HCT116 (cell line): ENCODE data around the gene NUDT14. TPM values are rescaled to one million over a fixed set of nuclear protein-coding genes. Genes with fewer than 3 reads are reported as not detected.

Experiments
- ATAC-seq: fragments of 200-7000 bp; cut with Tn5 transposase; 2 replicates; pipeline ENCODE4 v1.9.1; 2020; ENCODE audit warnings: mild to moderate bottlenecking, moderate library complexity
- BruUV-seq: library from RNA; stranded (reverse); fragments of 400-500 nt; replicated peaks from 2 replicates; lab custom pipeline; 2021; lab: Mats Ljungman, UMichigan
- CTCF ChIA-PET: fragments of 300-600 bp; sonication (Branson Sonifier 250); formaldehyde crosslinking; loops from one replicate; lab custom pipeline; 2021; ENCODE audit warnings: antibody characterized with exemption; lab: Charles Lee
- POLR2A ChIA-PET: fragments of 300-600, 350-600 bp; sonication (Branson Sonifier 250); formaldehyde crosslinking; loops from one replicate; lab custom pipeline; 2021; ENCODE audit warnings: antibody characterized with exemption; lab: Charles Lee
- RAD21 ChIA-PET, 2 experiments: fragments of 300-600 bp; sonication (Branson Sonifier 250); formaldehyde crosslinking; loops; one replicate each; lab custom pipeline; 2023; ENCODE audit warnings: low total read pairs in 2 of 2; ENCODE audit not compliant: uncharacterized antibody in 2 of 2, unreplicated experiment in 2 of 2, low non-redundant PET in 1 of 2; lab: Charles Lee
- DNase-seq: peaks from one replicate; pipeline ENCODE4 v3.0.0-alpha.2; 2010; ENCODE audit warnings: low read depth, low spot score
- H2AFZ ChIP-seq: fragments of 200-600 bp; shearing (Covaris generic), sonication (generic); 2 replicates; pipeline ENCODE4 v1.6.1; 2017; ENCODE audit warnings: low read depth, mixed run types, mixed read lengths, antibody characterized with exemption, low read length; ENCODE audit not compliant: poor library complexity, severe bottlenecking
- H3K27ac ChIP-seq: 2 replicates; pipeline ENCODE4 v1.5.1; 2012; ENCODE audit warnings: low read depth, low read length
- H3K27me3 ChIP-seq: fragments of 200-600 bp; sonication (generic); 2 replicates; pipeline ENCODE4 v1.6.1; 2016; ENCODE audit warnings: mixed run types, low read length, mixed read lengths; ENCODE audit not compliant: insufficient read depth
- H3K36me3 ChIP-seq, 2 experiments: fragments of 200-500 bp in 1 of 2; fragments of 200-600 bp in 1 of 2; sonication (Bioruptor generic) in 1 of 2; sonication (generic) in 1 of 2; 2 replicates each; pipeline versions ENCODE4 v1.5.1 to v1.6.1; 2014 to 2016; ENCODE audit warnings: low read length in 2 of 2, inconsistent platforms in 1 of 2, mixed read lengths in 1 of 2, mixed run types in 1 of 2; ENCODE audit not compliant: insufficient read depth in 2 of 2, control insufficient read depth in 1 of 2
- H3K4me1 ChIP-seq, 2 experiments: fragments of 200-600 bp in 1 of 2; sonication (generic) in 1 of 2; 2 replicates each; pipeline versions ENCODE4 v1.5.1 to v1.6.1; 2012 to 2017; ENCODE audit warnings: low read length in 2 of 2, inconsistent platforms in 1 of 2, mild to moderate bottlenecking in 1 of 2, mixed read lengths in 1 of 2, mixed run types in 1 of 2, moderate library complexity in 1 of 2; ENCODE audit not compliant: insufficient read depth in 2 of 2, control insufficient read depth in 1 of 2
- H3K4me2 ChIP-seq: fragments of 200-600 bp; sonication (generic); 2 replicates; pipeline ENCODE4 v1.6.1; 2017; ENCODE audit warnings: mixed run types, low read length, mixed read lengths
- H3K4me3 ChIP-seq, 2 experiments: fragments of 200-600 bp in 1 of 2; sonication (generic) in 1 of 2; replicated peaks in 1 of 2; 2 replicates each; pipeline ENCODE4 v1.5.1; 2011 to 2016; ENCODE audit warnings: low read length in 2 of 2, control low read depth in 1 of 2, low read depth in 1 of 2, mild to moderate bottlenecking in 1 of 2, mixed read lengths in 1 of 2, mixed run types in 1 of 2
- H3K79me2 ChIP-seq: fragments of 200-600 bp; sonication (generic); 2 replicates; pipeline ENCODE4 v1.6.1; 2017; ENCODE audit warnings: mild to moderate bottlenecking, mixed run types, low read length, moderate library complexity, mixed read lengths; ENCODE audit not compliant: insufficient read depth
- H3K9ac ChIP-seq: fragments of 200-600 bp; sonication (generic); 2 replicates; pipeline ENCODE4 v1.6.1; 2016; ENCODE audit warnings: low read length, mixed read lengths
- H3K9me2 ChIP-seq: fragments of 200-600 bp; sonication (generic), shearing (Covaris generic); 2 replicates; pipeline ENCODE4 v1.6.1; 2017; ENCODE audit warnings: mixed run types, mild to moderate bottlenecking, moderate library complexity; ENCODE audit not compliant: insufficient read depth
- H3K9me3 ChIP-seq, 2 experiments: fragments of 200-500 bp in 1 of 2; fragments of 200-600 bp in 1 of 2; sonication (Bioruptor generic) in 1 of 2; sonication (generic) in 1 of 2; 2 replicates each; pipeline ENCODE4 v1.6.1; 2014 to 2017; ENCODE audit warnings: low read length in 2 of 2, mixed read lengths in 2 of 2, inconsistent platforms in 1 of 2, low read depth in 1 of 2, mild to moderate bottlenecking in 1 of 2, mixed run types in 1 of 2, moderate library complexity in 1 of 2; ENCODE audit not compliant: control insufficient read depth in 1 of 2, insufficient read depth in 1 of 2
- H4K20me1 ChIP-seq: fragments of 200-600 bp; sonication (generic), shearing (Covaris generic); 2 replicates; pipeline ENCODE4 v1.6.1; 2017; ENCODE audit warnings: mixed run types, mild to moderate bottlenecking, moderate library complexity; ENCODE audit not compliant: insufficient read depth
- CBX3 ChIP-seq: IDR thresholded peaks from 2 replicates; pipeline ENCODE4 v1.6.1; 2012; ENCODE audit warnings: low read depth
- CEBPB ChIP-seq: IDR thresholded peaks from 2 replicates; pipeline ENCODE4 v1.6.1; 2012; ENCODE audit warnings: low read depth
- EGR1 ChIP-seq: IDR thresholded peaks from 2 replicates; pipeline ENCODE4 v1.6.1; 2012; ENCODE audit warnings: low read depth
- EZH2 ChIP-seq: fragments of 200-600 bp; sonication (generic); IDR thresholded peaks from 2 replicates; pipeline ENCODE4 v1.6.1; 2017; ENCODE audit warnings: antibody characterized with exemption, mixed run types
- EZH2phosphoT487 ChIP-seq: fragments of 200-600 bp; IDR thresholded peaks from 2 replicates; pipeline ENCODE4 v1.6.1; 2018; ENCODE audit warnings: antibody characterized with exemption, borderline replicate concordance
- FOSL1 ChIP-seq: IDR thresholded peaks from 2 replicates; pipeline ENCODE4 v1.6.1; 2012; ENCODE audit warnings: low read depth
- POLR2A ChIP-seq: IDR thresholded peaks from 2 replicates; pipeline ENCODE4 v1.7.0; 2011; ENCODE audit warnings: borderline replicate concordance; ENCODE audit not compliant: insufficient read depth, insufficient read length; ENCODE audit errors: extremely low read depth
- SIN3A ChIP-seq: IDR thresholded peaks from 2 replicates; pipeline ENCODE4 v1.6.1; 2012; ENCODE audit warnings: low read depth
- TCF7L2 ChIP-seq: IDR thresholded peaks from 2 replicates; pipeline ENCODE4 v1.7.0; 2011; ENCODE audit warnings: borderline replicate concordance, inconsistent platforms; ENCODE audit not compliant: insufficient read depth, insufficient read length; ENCODE audit errors: extremely low read depth
- intact Hi-C: fragments of 100-400 bp; cut with micrococcal nuclease; formaldehyde crosslinking; loops from 2 replicates; pipeline ENCODE4 v1.10.0; 2022
- total RNA-seq: library from RNA; stranded (reverse); gene quantifications from one replicate; pipeline ENCODE4 v1.2.1, GENCODE V29; 2021; ENCODE audit not compliant: unreplicated experiment
- TF ChIP-seq, protein P1 (sequence below): IDR thresholded peaks from 2 replicates; pipeline ENCODE4 v1.6.1; 2012; ENCODE audit warnings: low read depth
- TF ChIP-seq, protein P2 (sequence below), 3 experiments: fragments of 200-600 bp in 1 of 3; sonication (generic) in 1 of 3; IDR thresholded peaks in 2 of 3; conservative IDR thresholded peaks in 1 of 3; 2 replicates each; pipeline ENCODE4 v1.5.1; 2012 to 2017; ENCODE audit warnings: low read depth in 2 of 3, low read length in 2 of 3, antibody characterized with exemption in 1 of 3, borderline replicate concordance in 1 of 3, control low read depth in 1 of 3, mild to moderate bottlenecking in 1 of 3, mixed read lengths in 1 of 3, mixed run types in 1 of 3, moderate library complexity in 1 of 3; ENCODE audit not compliant: insufficient read depth in 1 of 3
- TF ChIP-seq, protein P3 (sequence below): IDR thresholded peaks from 2 replicates; pipeline ENCODE4 v1.6.1; 2012

NUDT14 gene
- total RNA-seq, 1 experiment from 2014 or later, result 56.1 TPM

DNA sequence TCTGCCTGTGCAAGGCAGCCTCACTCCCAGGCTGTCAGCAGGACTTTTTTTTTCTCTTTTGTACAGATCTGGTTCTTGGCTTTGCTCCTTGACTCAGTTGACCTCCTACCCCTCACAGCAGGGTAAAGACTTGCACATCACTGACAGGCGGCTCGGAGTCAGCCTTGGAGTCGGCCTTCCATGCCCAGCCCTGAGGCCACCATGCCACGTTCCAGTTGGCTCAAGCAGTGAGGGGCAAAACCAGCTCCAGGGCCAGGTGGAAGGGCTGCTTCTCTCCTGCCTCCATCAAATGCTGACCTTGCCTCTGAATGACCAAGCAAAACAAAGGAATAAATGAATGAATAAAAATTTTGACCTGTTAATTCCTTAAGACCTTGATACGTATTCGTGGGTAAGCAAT lies 40.1 kb downstream of the NUDT14 start:
- Histone ChIP-seq H3K79me2 (no peaks in the 10 kb centered on the region), H3K9me3 (no peaks in the 10 kb centered on the region), H4K20me1 (no peaks in the 10 kb centered on the region), H3K27ac (no peak overlapping the region), H3K9ac (no peak overlapping the region), H3K4me3 (no peak overlapping the region), H3K4me1 (no peaks in the 10 kb centered on the region), H2AFZ (no peak overlapping the region), H3K36me3 (peaks cover 2 to 25% of the 10 kb centered on the region in 2 experiments; a peak in 3 of 4 replicates), H3K27me3 (no peaks in the 10 kb centered on the region), H3K9me2 (no peaks in the 10 kb centered on the region), H3K4me2 (no peak overlapping the region)
- intact Hi-C loops, result no loop called here
- ChIA-PET POLR2A (no interaction called here), RAD21 (no interaction called here), CTCF (no interaction called here)
- no TSS peak for BruUV-seq
- TF ChIP-seq CEBPB, result no peak
- TF ChIP-seq EZH2, result no peak
- TF ChIP-seq, protein P1, sequence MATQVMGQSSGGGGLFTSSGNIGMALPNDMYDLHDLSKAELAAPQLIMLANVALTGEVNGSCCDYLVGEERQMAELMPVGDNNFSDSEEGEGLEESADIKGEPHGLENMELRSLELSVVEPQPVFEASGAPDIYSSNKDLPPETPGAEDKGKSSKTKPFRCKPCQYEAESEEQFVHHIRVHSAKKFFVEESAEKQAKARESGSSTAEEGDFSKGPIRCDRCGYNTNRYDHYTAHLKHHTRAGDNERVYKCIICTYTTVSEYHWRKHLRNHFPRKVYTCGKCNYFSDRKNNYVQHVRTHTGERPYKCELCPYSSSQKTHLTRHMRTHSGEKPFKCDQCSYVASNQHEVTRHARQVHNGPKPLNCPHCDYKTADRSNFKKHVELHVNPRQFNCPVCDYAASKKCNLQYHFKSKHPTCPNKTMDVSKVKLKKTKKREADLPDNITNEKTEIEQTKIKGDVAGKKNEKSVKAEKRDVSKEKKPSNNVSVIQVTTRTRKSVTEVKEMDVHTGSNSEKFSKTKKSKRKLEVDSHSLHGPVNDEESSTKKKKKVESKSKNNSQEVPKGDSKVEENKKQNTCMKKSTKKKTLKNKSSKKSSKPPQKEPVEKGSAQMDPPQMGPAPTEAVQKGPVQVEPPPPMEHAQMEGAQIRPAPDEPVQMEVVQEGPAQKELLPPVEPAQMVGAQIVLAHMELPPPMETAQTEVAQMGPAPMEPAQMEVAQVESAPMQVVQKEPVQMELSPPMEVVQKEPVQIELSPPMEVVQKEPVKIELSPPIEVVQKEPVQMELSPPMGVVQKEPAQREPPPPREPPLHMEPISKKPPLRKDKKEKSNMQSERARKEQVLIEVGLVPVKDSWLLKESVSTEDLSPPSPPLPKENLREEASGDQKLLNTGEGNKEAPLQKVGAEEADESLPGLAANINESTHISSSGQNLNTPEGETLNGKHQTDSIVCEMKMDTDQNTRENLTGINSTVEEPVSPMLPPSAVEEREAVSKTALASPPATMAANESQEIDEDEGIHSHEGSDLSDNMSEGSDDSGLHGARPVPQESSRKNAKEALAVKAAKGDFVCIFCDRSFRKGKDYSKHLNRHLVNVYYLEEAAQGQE, result no peak
- TF ChIP-seq SIN3A, result no peak
- TF ChIP-seq FOSL1, result no peak
- no peak for TF ChIP-seq TCF7L2
- no peak for TF ChIP-seq POLR2A
- ATAC-seq, result no peak
- no peak for DNase-seq

DNA sequence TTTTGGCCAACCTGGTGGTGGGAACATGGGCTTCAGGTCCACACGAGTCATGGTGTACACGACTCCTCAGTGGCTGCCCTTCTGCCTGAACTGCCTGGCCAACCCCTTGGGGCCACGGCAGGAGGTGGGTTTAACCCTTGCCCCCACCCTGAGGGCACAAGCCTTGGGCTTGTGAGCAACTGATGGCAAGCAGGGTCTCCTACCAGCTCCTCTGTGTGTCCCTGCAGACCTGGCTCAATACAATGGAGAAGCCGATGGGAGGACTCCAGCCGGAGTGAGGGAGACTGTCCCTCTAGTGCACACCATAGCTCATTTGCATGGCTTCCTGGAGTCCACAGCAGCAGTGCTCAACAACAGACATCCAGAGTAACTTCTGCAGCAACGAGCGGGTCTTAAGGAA lies 40.5 kb downstream of the NUDT14 start:
- ATAC-seq (no peak; the same call in 1 of the 2 replicates), DNase-seq (no peak)
- intact Hi-C loops, result no loop called here
- no peaks in the 10 kb centered on the region for H3K4me1 ChIP-seq
- peaks cover 2 to 25% of the 10 kb centered on the region in 2 experiments; a peak in 3 of 4 replicates for H3K36me3 ChIP-seq
- H3K27ac ChIP-seq, result no peak overlapping the region
- TF ChIP-seq CBX3, result no peak
- TF ChIP-seq EZH2phosphoT487, result no peak
- no peak for TF ChIP-seq EGR1
- TF ChIP-seq, protein P2, sequence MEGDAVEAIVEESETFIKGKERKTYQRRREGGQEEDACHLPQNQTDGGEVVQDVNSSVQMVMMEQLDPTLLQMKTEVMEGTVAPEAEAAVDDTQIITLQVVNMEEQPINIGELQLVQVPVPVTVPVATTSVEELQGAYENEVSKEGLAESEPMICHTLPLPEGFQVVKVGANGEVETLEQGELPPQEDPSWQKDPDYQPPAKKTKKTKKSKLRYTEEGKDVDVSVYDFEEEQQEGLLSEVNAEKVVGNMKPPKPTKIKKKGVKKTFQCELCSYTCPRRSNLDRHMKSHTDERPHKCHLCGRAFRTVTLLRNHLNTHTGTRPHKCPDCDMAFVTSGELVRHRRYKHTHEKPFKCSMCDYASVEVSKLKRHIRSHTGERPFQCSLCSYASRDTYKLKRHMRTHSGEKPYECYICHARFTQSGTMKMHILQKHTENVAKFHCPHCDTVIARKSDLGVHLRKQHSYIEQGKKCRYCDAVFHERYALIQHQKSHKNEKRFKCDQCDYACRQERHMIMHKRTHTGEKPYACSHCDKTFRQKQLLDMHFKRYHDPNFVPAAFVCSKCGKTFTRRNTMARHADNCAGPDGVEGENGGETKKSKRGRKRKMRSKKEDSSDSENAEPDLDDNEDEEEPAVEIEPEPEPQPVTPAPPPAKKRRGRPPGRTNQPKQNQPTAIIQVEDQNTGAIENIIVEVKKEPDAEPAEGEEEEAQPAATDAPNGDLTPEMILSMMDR (IDR thresholded peaks at IDR 0.05 in 2 of 3, conservative IDR thresholded peaks at IDR 0.05 in 1 of 3; ENCODE audit: borderline replicate concordance in 1 of 3, insufficient read depth in 1 of 3, low read depth in 2 of 3, low read length in 2 of 3), result no peak
- TF ChIP-seq TCF7L2, result no peak
- TF ChIP-seq, protein P3, sequence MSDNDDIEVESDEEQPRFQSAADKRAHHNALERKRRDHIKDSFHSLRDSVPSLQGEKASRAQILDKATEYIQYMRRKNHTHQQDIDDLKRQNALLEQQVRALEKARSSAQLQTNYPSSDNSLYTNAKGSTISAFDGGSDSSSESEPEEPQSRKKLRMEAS, result no peak
- TF ChIP-seq EZH2, result no peak
- no TSS peak for BruUV-seq
- H3K27me3 ChIP-seq, result no peaks in the 10 kb centered on the region
- no peak overlapping the region for H2AFZ ChIP-seq
- H3K4me2 ChIP-seq, result no peak overlapping the region
- no peaks in the 10 kb centered on the region for H3K9me3 ChIP-seq
- no peak overlapping the region for H3K9ac ChIP-seq
- H4K20me1 ChIP-seq, result no peaks in the 10 kb centered on the region
- H3K79me2 ChIP-seq, result no peaks in the 10 kb centered on the region
- H3K9me2 ChIP-seq, result no peaks in the 10 kb centered on the region
- ChIA-PET POLR2A (no interaction called here), RAD21 (no interaction called here), CTCF (no interaction called here)
- no peak overlapping the region for H3K4me3 ChIP-seq
